ENCODE data around the gene PDE7B.

The PDE7B gene

DNA sequence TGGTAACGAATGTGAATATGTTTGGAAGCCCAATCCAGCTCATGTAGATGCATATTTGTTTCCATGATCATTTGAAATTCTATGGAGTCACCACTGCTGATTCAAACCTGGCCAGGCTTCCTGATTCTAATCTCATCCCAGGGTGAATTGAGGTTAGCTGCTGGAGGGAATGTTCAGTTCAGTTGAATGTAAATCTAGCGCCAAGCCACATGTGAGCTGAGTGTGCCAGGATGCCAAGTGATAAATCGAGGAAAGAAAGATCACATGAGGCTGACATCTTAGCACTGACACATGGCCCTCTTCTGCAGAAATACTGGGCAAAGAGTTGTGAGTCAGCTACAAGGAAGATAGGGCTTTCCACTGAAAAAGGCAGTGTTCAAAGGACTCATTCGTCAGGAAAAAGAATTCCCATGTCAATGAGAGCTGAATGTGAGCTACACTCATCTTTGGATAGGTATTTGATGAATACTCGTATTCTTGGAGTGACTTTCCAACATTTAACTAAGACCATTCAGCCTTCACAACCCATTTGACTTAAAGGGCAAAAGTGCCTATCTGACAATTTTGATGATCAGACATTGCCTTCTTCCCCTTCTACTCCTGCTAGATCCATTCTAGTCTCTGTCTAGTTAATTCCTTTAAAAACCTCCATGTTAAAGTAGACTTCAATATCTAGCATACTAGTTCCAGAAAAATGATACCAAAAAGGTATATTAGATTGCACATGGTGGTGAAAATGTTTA lies 226.5 kb downstream of the PDE7B start:
- Histone ChIP-seq H3K36me3 (ENCODE audit: insufficient read depth, low read length) (no peaks in the 10 kb centered on the region), H3K27me3 (ENCODE audit: insufficient read depth, low read length) (no peaks in the 10 kb centered on the region; the same call in 1 of the 2 replicates), H3K4me3 (ENCODE audit: low read depth, low read length, poor library complexity, severe bottlenecking) (no peak overlapping the region), H3K4me2 (ENCODE audit: low read length) (no peak overlapping the region), H3F3A (ENCODE audit: insufficient read depth, low read length) (no peaks in the 10 kb centered on the region), H2AFZ (ENCODE audit: low read length) (no peak overlapping the region), H3K27ac (ENCODE audit: low read depth, low read length, poor library complexity, severe bottlenecking) (no peak overlapping the region), H3K9me3 (ENCODE audit: low read length) (no peaks in the 10 kb centered on the region), H4K20me1 (ENCODE audit: insufficient read depth, low read length) (no peaks in the 10 kb centered on the region), H3K79me2 (ENCODE audit: insufficient read depth, low read length) (no peaks in the 10 kb centered on the region), H3K9ac (ENCODE audit: low read length) (no peak overlapping the region), H3K9me2 (ENCODE audit: low read depth, low read length) (no peaks in the 10 kb centered on the region), H3K4me1 (ENCODE audit: insufficient read depth, low read length, severe bottlenecking) (no peaks in the 10 kb centered on the region)
- TF ChIP-seq, protein P1, sequence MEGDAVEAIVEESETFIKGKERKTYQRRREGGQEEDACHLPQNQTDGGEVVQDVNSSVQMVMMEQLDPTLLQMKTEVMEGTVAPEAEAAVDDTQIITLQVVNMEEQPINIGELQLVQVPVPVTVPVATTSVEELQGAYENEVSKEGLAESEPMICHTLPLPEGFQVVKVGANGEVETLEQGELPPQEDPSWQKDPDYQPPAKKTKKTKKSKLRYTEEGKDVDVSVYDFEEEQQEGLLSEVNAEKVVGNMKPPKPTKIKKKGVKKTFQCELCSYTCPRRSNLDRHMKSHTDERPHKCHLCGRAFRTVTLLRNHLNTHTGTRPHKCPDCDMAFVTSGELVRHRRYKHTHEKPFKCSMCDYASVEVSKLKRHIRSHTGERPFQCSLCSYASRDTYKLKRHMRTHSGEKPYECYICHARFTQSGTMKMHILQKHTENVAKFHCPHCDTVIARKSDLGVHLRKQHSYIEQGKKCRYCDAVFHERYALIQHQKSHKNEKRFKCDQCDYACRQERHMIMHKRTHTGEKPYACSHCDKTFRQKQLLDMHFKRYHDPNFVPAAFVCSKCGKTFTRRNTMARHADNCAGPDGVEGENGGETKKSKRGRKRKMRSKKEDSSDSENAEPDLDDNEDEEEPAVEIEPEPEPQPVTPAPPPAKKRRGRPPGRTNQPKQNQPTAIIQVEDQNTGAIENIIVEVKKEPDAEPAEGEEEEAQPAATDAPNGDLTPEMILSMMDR (IDR thresholded peaks at IDR 0.05; ENCODE audit: low read length): no peak
- no peak for TF ChIP-seq EZH2 (IDR thresholded peaks at IDR 0.05; ENCODE audit: borderline replicate concordance, low read length)

DNA sequence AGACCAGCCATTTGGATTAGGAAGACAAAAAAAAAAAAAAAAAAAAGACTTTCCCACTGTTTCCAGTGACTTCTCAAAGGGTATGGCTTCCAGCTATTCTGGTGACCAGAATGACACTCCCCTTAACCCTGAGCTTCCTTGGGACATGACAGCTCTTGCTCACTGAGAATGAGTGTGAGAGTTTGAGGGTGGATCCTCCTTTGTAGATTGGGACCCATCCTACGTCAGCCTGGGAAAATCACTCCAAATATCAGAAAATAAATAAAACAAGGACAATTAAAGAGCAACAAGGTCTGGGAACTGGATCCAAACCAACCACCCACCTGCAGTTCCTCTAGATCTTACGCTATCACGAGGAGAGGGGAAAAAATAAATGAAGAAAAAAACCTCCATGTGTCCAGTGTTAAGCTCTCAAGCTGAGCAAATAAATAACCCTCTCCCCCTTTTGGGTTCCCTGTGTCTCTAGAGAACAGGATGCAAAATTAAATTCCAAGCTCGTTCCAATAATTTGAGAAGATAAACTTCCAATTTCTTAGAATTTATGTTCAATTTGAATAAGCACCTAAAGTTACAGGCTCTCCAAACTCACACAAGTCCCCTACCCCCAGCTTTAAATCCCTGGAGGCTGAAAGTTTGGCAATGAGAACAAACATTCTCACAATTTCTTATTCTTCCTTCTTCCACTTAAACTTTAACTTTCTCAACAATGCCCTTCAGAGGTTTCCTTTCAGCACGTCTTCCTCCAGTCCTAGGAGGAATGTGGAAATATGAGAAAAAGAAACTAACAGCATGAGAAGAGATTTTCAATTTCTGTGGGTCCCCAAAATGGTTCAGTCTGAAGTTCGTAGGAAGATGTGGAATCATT lies 228.4 kb downstream of the PDE7B start:
- Histone ChIP-seq H3F3A (ENCODE audit: insufficient read depth, low read length) (no peaks in the 10 kb centered on the region), H3K9me2 (ENCODE audit: low read depth, low read length) (no peaks in the 10 kb centered on the region), H3K27me3 (ENCODE audit: insufficient read depth, low read length) (no peaks in the 10 kb centered on the region; the same call in 1 of the 2 replicates), H3K9ac (ENCODE audit: low read length) (no peak overlapping the region), H2AFZ (ENCODE audit: low read length) (no peak overlapping the region), H3K4me1 (ENCODE audit: insufficient read depth, low read length, severe bottlenecking) (no peaks in the 10 kb centered on the region), H3K4me3 (ENCODE audit: low read depth, low read length, poor library complexity, severe bottlenecking) (no peak overlapping the region), H3K27ac (ENCODE audit: low read depth, low read length, poor library complexity, severe bottlenecking) (no peak overlapping the region), H4K20me1 (ENCODE audit: insufficient read depth, low read length) (no peaks in the 10 kb centered on the region), H3K4me2 (ENCODE audit: low read length) (no peak overlapping the region), H3K9me3 (ENCODE audit: low read length) (no peaks in the 10 kb centered on the region), H3K79me2 (ENCODE audit: insufficient read depth, low read length) (no peaks in the 10 kb centered on the region), H3K36me3 (ENCODE audit: insufficient read depth, low read length) (no peaks in the 10 kb centered on the region)
- no peak for TF ChIP-seq EZH2 (IDR thresholded peaks at IDR 0.05; ENCODE audit: borderline replicate concordance, low read length)
- TF ChIP-seq, protein P1 (IDR thresholded peaks at IDR 0.05; ENCODE audit: low read length): no peak

DNA sequence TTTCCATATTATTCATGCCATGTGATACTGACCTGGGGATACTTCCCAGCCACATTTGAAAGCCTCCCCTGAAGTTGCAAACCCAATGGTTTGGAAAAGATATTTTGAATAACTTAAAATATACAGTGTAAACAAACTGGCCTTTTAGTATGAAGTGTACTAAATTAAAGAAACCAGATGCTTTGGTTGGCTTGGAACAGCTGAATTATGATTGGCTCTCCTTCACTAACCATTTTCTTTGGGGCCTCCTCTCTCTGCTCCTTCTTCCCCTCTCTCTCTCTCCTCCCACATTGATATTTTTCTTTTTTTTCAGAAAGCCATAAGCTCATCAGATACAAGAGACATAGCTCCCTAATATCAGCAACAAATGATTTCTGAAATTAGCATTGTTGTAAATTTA lies 232.0 kb downstream of the PDE7B start:
- TF ChIP-seq, protein P1 (IDR thresholded peaks at IDR 0.05; ENCODE audit: low read length): no peak
- TF ChIP-seq EZH2 (IDR thresholded peaks at IDR 0.05; ENCODE audit: borderline replicate concordance, low read length): no peak
- no peaks in the 10 kb centered on the region for H3F3A ChIP-seq (ENCODE audit: insufficient read depth, low read length)
- no peak overlapping the region for H3K4me2 ChIP-seq (ENCODE audit: low read length)
- H3K36me3 ChIP-seq (ENCODE audit: insufficient read depth, low read length): no peaks in the 10 kb centered on the region
- no peak overlapping the region for H3K4me3 ChIP-seq (ENCODE audit: low read depth, low read length, poor library complexity, severe bottlenecking)
- no peak overlapping the region for H3K9ac ChIP-seq (ENCODE audit: low read length)
- H3K9me2 ChIP-seq (ENCODE audit: low read depth, low read length): no peaks in the 10 kb centered on the region
- H3K79me2 ChIP-seq (ENCODE audit: insufficient read depth, low read length): no peaks in the 10 kb centered on the region
- no peak overlapping the region for H2AFZ ChIP-seq (ENCODE audit: low read length)
- H3K4me1 ChIP-seq (ENCODE audit: insufficient read depth, low read length, severe bottlenecking): no peaks in the 10 kb centered on the region
- no peaks in the 10 kb centered on the region for H4K20me1 ChIP-seq (ENCODE audit: insufficient read depth, low read length)
- H3K27ac ChIP-seq (ENCODE audit: low read depth, low read length, poor library complexity, severe bottlenecking): no peak overlapping the region
- H3K9me3 ChIP-seq (ENCODE audit: low read length): no peaks in the 10 kb centered on the region
- H3K27me3 ChIP-seq (ENCODE audit: insufficient read depth, low read length): no peaks in the 10 kb centered on the region; the same call in 1 of the 2 replicates

Data from OCI-LY1 (cell line).